Fibroblast of lung (primary cell): Measurements from ENCODE around the gene NDUFAF2. TPM values are rescaled to one million over a fixed set of nuclear protein-coding genes. Genes with fewer than 3 reads are reported as not detected.
A peak's percentile ranks its signal among the peaks of the same experiment; 100 is the strongest.

Experiments used
- DNase-seq, 2 donors: peaks; one replicate each; pipeline versions ENCODE4 v3.0.0 to v3.0.0-alpha.2; 2010; ENCODE audit warnings: low read depth in 2 of 2
- H2AFZ ChIP-seq: 2 replicates; pipeline ENCODE4 v1.5.1; 2012; ENCODE audit warnings: low read length, control low read depth, inconsistent platforms
- H3K27ac ChIP-seq: 2 replicates; pipeline ENCODE4 v1.5.1; 2011; ENCODE audit warnings: low read length, control low read depth; ENCODE audit not compliant: insufficient read depth
- H3K27me3 ChIP-seq: 2 replicates; pipeline ENCODE4 v1.5.1; 2011; ENCODE audit warnings: mild to moderate bottlenecking, low read length; ENCODE audit not compliant: control insufficient read depth, insufficient read depth
- H3K36me3 ChIP-seq: 2 replicates; pipeline ENCODE4 v1.5.1; 2011; ENCODE audit warnings: low read length; ENCODE audit not compliant: control insufficient read depth, insufficient read depth
- H3K4me1 ChIP-seq: 2 replicates; pipeline ENCODE4 v1.5.1; 2011; ENCODE audit warnings: low read length; ENCODE audit not compliant: control insufficient read depth, insufficient read depth; ENCODE audit errors: extremely low read depth
- H3K4me2 ChIP-seq: 2 replicates; pipeline ENCODE4 v1.5.1; 2011; ENCODE audit warnings: low read length, control low read depth; ENCODE audit not compliant: insufficient read depth; ENCODE audit errors: extremely low read depth
- H3K4me3 ChIP-seq, 4 experiments: fragments of 200-600 bp in 1 of 4; sonication (generic) in 1 of 4; replicated peaks in 1 of 4; 2 replicates each; pipeline ENCODE4 v1.5.1; 2011 to 2016; ENCODE audit warnings: low read length in 4 of 4, low read depth in 3 of 4, mild to moderate bottlenecking in 3 of 4, control low read depth in 2 of 4, inconsistent platforms in 1 of 4, mixed read lengths in 1 of 4; ENCODE audit not compliant: insufficient read depth in 1 of 4; ENCODE audit errors: control extremely low read depth in 1 of 4
- H3K79me2 ChIP-seq: 2 replicates; pipeline ENCODE4 v1.5.1; 2012; ENCODE audit warnings: mild to moderate bottlenecking, low read length, inconsistent platforms; ENCODE audit not compliant: control insufficient read depth, insufficient read depth
- H3K9ac ChIP-seq: 2 replicates; pipeline ENCODE4 v1.5.1; 2011; ENCODE audit warnings: mild to moderate bottlenecking, low read length, control low read depth; ENCODE audit not compliant: insufficient read depth
- H3K9me3 ChIP-seq: 2 replicates; pipeline ENCODE4 v1.5.1; 2012; ENCODE audit warnings: low read depth, low read length; ENCODE audit not compliant: control insufficient read depth, insufficient read depth
- H4K20me1 ChIP-seq: 2 replicates; pipeline ENCODE4 v1.5.1; 2011; ENCODE audit warnings: low read length; ENCODE audit not compliant: control insufficient read depth, insufficient read depth; ENCODE audit errors: extremely low read depth
- EZH2 ChIP-seq: IDR thresholded peaks from 2 replicates; pipeline ENCODE4 v1.5.1; 2012; ENCODE audit warnings: low read length, control low read depth, mild to moderate bottlenecking; ENCODE audit errors: missing control alignments
- polyA plus RNA-seq, 2 donors: library from polyadenylated mRNA; depleted of rRNA in 1 of 2; stranded (reverse) in 1 of 2; unstranded in 1 of 2; fragments of >200 nt; gene quantifications; 2 replicates each; pipeline ENCODE4 v1.2.1, GENCODE V29; 2011 to 2012; ENCODE audit warnings: missing spikeins in 1 of 2
- total RNA-seq: library from RNA; depleted of rRNA; stranded (reverse); fragments of >200 nt; gene quantifications from 2 replicates; pipeline ENCODE4 v1.2.1, GENCODE V29; 2014
- TF ChIP-seq, protein P1 (sequence below), 2 donors: IDR thresholded peaks in 1 of 2; conservative IDR thresholded peaks in 1 of 2; 1 replicate in 1 of 2; 2 replicates in 1 of 2; pipeline ENCODE4 v1.5.1; 2011 to 2012; ENCODE audit warnings: low read length in 2 of 2, control low read depth in 1 of 2, inconsistent platforms in 1 of 2, low read depth in 1 of 2, mild to moderate bottlenecking in 1 of 2

NDUFAF2 gene
- total and polyA plus RNA-seq, 2 donors (not counting 1 experiment from before 2014, with no cell fraction given), result 30.9 to 53.2 TPM

DNA sequence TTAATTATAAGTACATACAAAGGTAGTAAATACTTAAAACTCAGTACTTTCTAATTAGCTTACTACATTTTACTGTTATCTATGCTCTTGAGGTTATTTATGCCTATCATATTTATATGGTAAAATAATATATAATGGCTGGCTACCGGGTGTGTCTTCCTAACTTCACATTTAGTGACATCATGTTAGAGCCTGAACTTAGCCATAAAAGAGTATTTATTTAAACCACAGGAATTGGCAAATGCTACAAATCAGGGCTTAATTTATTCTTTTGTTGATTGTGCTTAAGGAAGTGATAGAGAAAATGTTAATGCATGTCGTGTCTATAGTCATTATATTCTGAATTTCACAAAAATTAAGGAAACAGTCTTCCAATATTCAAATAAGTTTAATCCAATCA lies 73.1 kb downstream of the NDUFAF2 start:
- peak; percentile 23 to 50 for DNase-seq
- no peak overlapping the region for H2AFZ ChIP-seq
- no peaks in the 10 kb centered on the region for H3K79me2 ChIP-seq

DNA sequence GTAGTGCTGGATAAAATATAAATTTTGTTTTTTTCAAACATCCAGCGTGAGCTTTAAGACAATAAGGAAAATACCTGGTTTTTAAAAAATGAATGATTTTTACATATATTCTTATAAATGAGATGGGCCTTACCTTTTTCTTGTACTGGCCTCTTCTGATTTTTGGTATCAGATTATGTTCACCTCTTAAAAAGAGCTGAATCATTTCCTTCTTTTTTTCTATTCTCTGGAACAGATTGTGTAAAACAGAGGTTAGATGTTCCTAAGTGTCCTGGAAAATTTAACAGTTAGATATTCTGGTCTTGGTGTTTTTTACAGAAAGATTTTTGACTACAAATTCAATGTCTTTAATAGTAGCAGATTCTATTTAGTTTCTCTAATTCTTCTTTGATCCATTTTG lies 74.6 kb downstream of the NDUFAF2 start:
- TF ChIP-seq, protein P1, sequence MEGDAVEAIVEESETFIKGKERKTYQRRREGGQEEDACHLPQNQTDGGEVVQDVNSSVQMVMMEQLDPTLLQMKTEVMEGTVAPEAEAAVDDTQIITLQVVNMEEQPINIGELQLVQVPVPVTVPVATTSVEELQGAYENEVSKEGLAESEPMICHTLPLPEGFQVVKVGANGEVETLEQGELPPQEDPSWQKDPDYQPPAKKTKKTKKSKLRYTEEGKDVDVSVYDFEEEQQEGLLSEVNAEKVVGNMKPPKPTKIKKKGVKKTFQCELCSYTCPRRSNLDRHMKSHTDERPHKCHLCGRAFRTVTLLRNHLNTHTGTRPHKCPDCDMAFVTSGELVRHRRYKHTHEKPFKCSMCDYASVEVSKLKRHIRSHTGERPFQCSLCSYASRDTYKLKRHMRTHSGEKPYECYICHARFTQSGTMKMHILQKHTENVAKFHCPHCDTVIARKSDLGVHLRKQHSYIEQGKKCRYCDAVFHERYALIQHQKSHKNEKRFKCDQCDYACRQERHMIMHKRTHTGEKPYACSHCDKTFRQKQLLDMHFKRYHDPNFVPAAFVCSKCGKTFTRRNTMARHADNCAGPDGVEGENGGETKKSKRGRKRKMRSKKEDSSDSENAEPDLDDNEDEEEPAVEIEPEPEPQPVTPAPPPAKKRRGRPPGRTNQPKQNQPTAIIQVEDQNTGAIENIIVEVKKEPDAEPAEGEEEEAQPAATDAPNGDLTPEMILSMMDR (conservative IDR thresholded peaks at IDR 0.05 in 1 of 2, IDR thresholded peaks at IDR 0.05 in 1 of 2; ENCODE audit: low read depth in 1 of 2, low read length in 2 of 2), result no peak
- TF ChIP-seq EZH2, result no peak
- peaks cover 4% of the 10 kb centered on the region for H3K4me1 ChIP-seq
- no peaks in the 10 kb centered on the region for H3K36me3 ChIP-seq
- H2AFZ ChIP-seq, result no peak overlapping the region
- no peak overlapping the region for H3K4me3 ChIP-seq
- DNase-seq, result no peak
- H3K4me2 ChIP-seq, result no peak overlapping the region
- no peaks in the 10 kb centered on the region for H4K20me1 ChIP-seq
- H3K27me3 ChIP-seq, result no peaks in the 10 kb centered on the region
- peaks cover 2% of the 10 kb centered on the region for H3K79me2 ChIP-seq
- H3K9me3 ChIP-seq, result no peaks in the 10 kb centered on the region
- H3K27ac ChIP-seq, result no peak overlapping the region
- no peak overlapping the region for H3K9ac ChIP-seq

More for the DNA sequence above, 73.1 kb downstream of the NDUFAF2 start:
- Histone ChIP-seq H3K4me3 (no peak overlapping the region), H3K27me3 (no peaks in the 10 kb centered on the region), H3K36me3 (no peaks in the 10 kb centered on the region), H4K20me1 (no peaks in the 10 kb centered on the region), H3K4me1 (no peaks in the 10 kb centered on the region), H3K9me3 (no peaks in the 10 kb centered on the region), H3K4me2 (no peak overlapping the region), H3K9ac (no peak overlapping the region), H3K27ac (no peak overlapping the region)
- no peak for TF ChIP-seq EZH2
- TF ChIP-seq, protein P1 (conservative IDR thresholded peaks at IDR 0.05 in 1 of 2, IDR thresholded peaks at IDR 0.05 in 1 of 2; ENCODE audit: low read depth in 1 of 2, low read length in 2 of 2), result no peak

DNA sequence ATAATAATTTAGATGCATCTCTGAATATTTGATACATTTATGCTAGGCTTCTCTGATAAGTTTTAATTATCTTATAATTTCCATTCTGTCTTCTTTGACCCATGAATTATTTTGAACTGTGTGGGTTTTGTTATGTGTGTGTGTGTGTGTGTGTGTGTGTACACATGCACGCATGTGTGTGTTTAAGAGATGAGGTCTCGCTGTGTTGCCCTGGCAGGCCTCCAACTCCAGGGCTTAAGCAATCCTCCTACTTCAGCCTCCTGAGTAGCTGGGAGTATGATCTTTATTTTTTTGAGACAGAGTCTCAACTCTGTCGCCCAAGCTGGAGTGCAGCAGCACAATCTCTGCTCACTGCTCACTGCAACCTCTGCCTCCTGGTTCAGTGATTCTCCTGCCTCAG lies 75.4 kb downstream of the NDUFAF2 start:
- peaks cover 4% of the 10 kb centered on the region for H3K79me2 ChIP-seq
- no peak overlapping the region for H3K4me2 ChIP-seq
- H3K9me3 ChIP-seq, result no peaks in the 10 kb centered on the region
- no peaks in the 10 kb centered on the region for H4K20me1 ChIP-seq
- no peak for TF ChIP-seq EZH2
- TF ChIP-seq, protein P1 (conservative IDR thresholded peaks at IDR 0.05 in 1 of 2, IDR thresholded peaks at IDR 0.05 in 1 of 2; ENCODE audit: low read depth in 1 of 2, low read length in 2 of 2), result no peak
- H3K36me3 ChIP-seq, result no peaks in the 10 kb centered on the region
- H3K4me1 ChIP-seq, result peaks cover 4% of the 10 kb centered on the region
- H2AFZ ChIP-seq, result no peak overlapping the region
- DNase-seq, result peak; percentile 25 to 78
- no peak overlapping the region for H3K9ac ChIP-seq
- no peaks in the 10 kb centered on the region for H3K27me3 ChIP-seq
- no peak overlapping the region for H3K27ac ChIP-seq
- no peak overlapping the region for H3K4me3 ChIP-seq
